Parathyroid adenoma (tissue), 2 donors: ENCODE data around the gene UCK1.

ENCODE experiments used
- H2AFZ ChIP-seq: fragments of 300-600 bp; sonication (generic); one replicate; pipeline ENCODE4 v1.7.0; 2017; ENCODE audit warnings: antibody characterized with exemption, mild to moderate bottlenecking
- H3K27ac ChIP-seq: fragments of 300-600 bp; sonication (generic); one replicate; pipeline ENCODE4 v1.7.0; 2017
- H3K27me3 ChIP-seq: fragments of 300-600 bp; sonication (generic); one replicate; pipeline ENCODE4 v1.7.0; 2017; ENCODE audit warnings: low read length; ENCODE audit not compliant: control insufficient read depth, insufficient read depth
- H3K36me3 ChIP-seq: fragments of 300-600 bp; sonication (generic); one replicate; pipeline ENCODE4 v1.7.0; 2017; ENCODE audit warnings: low read length; ENCODE audit not compliant: control insufficient read depth, insufficient read depth
- H3K4me1 ChIP-seq: fragments of 300-600 bp; sonication (generic); one replicate; pipeline ENCODE4 v1.7.0; 2017; ENCODE audit warnings: control low read depth
- H3K4me2 ChIP-seq: fragments of 300-600 bp; sonication (generic); one replicate; pipeline ENCODE4 v1.7.0; 2017; ENCODE audit warnings: low read length
- H3K4me3 ChIP-seq: fragments of 300-600 bp; sonication (generic); one replicate; pipeline ENCODE4 v1.7.0; 2017; ENCODE audit warnings: low read depth, low read length
- H3K79me2 ChIP-seq: fragments of 300-600 bp; sonication (generic); one replicate; pipeline ENCODE4 v1.7.0; 2017; ENCODE audit warnings: control low read depth
- H3K9ac ChIP-seq: fragments of 300-600 bp; sonication (generic); one replicate; pipeline ENCODE4 v1.7.0; 2017; ENCODE audit warnings: mild to moderate bottlenecking
- H3K9me3 ChIP-seq: fragments of 300-600 bp; sonication (generic); one replicate; pipeline ENCODE4 v1.7.0; 2017; ENCODE audit warnings: low read length; ENCODE audit not compliant: control insufficient read depth
- CTCF ChIP-seq: fragments of 300-600 bp; sonication (generic); IDR thresholded peaks from one replicate; pipeline ENCODE4 v1.7.0; 2017; ENCODE audit warnings: antibody characterized with exemption, mild to moderate bottlenecking
- donor health status: primary hyperparathyroidism.

The UCK1 gene

GRCh38 chr9:131567910-131568309, 36.8 kb upstream of the UCK1 start:
- no peak overlapping the region for H3K4me2 ChIP-seq
- H3K4me1 ChIP-seq: no peaks in the 10 kb centered on the region
- H3K79me2 ChIP-seq: no peaks in the 10 kb centered on the region
- TF ChIP-seq CTCF: no peak
- H3K27me3 ChIP-seq: no peaks in the 10 kb centered on the region
- no peak overlapping the region for H2AFZ ChIP-seq
- H3K9me3 ChIP-seq: no peaks in the 10 kb centered on the region
- H3K9ac ChIP-seq: no peak overlapping the region
- no peak overlapping the region for H3K27ac ChIP-seq
- H3K36me3 ChIP-seq: no peaks in the 10 kb centered on the region
- no peak overlapping the region for H3K4me3 ChIP-seq

GRCh38 chr9:131566158-131566557, 35.1 kb upstream of the UCK1 start:
- Histone ChIP-seq H3K79me2 (no peaks in the 10 kb centered on the region), H3K4me3 (no peak overlapping the region), H3K36me3 (no peaks in the 10 kb centered on the region), H3K4me1 (no peaks in the 10 kb centered on the region), H3K27me3 (no peaks in the 10 kb centered on the region), H2AFZ (no peak overlapping the region), H3K27ac (no peak overlapping the region), H3K9ac (no peak overlapping the region), H3K9me3 (no peaks in the 10 kb centered on the region), H3K4me2 (no peak overlapping the region)
- no peak for TF ChIP-seq CTCF

GRCh38 chr9:131565369-131565768, 34.3 kb upstream of the UCK1 start:
- H3K79me2 ChIP-seq: no peaks in the 10 kb centered on the region
- no peak overlapping the region for H3K4me3 ChIP-seq
- H3K27ac ChIP-seq: no peak overlapping the region
- H3K4me1 ChIP-seq: no peaks in the 10 kb centered on the region
- TF ChIP-seq CTCF: no peak
- H3K4me2 ChIP-seq: no peak overlapping the region
- H2AFZ ChIP-seq: no peak overlapping the region
- no peaks in the 10 kb centered on the region for H3K27me3 ChIP-seq
- H3K9ac ChIP-seq: no peak overlapping the region
- peaks cover 4% of the 10 kb centered on the region for H3K9me3 ChIP-seq
- H3K36me3 ChIP-seq: no peaks in the 10 kb centered on the region

GRCh38 chr9:131562032-131562959, 31.2 kb upstream of the UCK1 start:
- Histone ChIP-seq H2AFZ (no peak overlapping the region), H3K27ac (no peak overlapping the region), H3K9me3 (peaks cover 4% of the 10 kb centered on the region), H3K4me3 (no peak overlapping the region), H3K36me3 (no peaks in the 10 kb centered on the region), H3K4me1 (no peaks in the 10 kb centered on the region), H3K4me2 (no peak overlapping the region), H3K9ac (no peak overlapping the region), H3K79me2 (no peaks in the 10 kb centered on the region), H3K27me3 (no peaks in the 10 kb centered on the region)
- TF ChIP-seq CTCF: no peak
